ENCODE data around the gene CDH22. TPM values are rescaled to one million over a fixed set of nuclear protein-coding genes. Genes with fewer than 3 reads are reported as not detected.

Gene CDH22
- total RNA-seq, 4 donors from 2014 or later = 0.26 to 1.2 (median 0.35) TPM

GRCh38 chr20:46183768-46184167 lies 124.5 kb downstream of the CDH22 start:
- Histone ChIP-seq H3K27me3 (peaks cover 0 to 4% (median 0%) of the 10 kb centered on the region in 3 donors), H3K4me1 (no peaks in the 10 kb centered on the region), H3K36me3 (no peaks in the 10 kb centered on the region), H3K9me3 (no peaks in the 10 kb centered on the region), H3K27ac (no peak overlapping the region), H3K4me3 (no peak overlapping the region)
- in situ Hi-C loops (cut with MboI; ENCODE audit: low sequenced_read_pairs in 4 of 4) (no loop called here), intact Hi-C loops (cut with DNase I; ENCODE audit: low total_unique reads) (no loop called here)
- no peak for TF ChIP-seq POLR2A (IDR thresholded peaks at IDR 0.05)
- TF ChIP-seq, protein P1, sequence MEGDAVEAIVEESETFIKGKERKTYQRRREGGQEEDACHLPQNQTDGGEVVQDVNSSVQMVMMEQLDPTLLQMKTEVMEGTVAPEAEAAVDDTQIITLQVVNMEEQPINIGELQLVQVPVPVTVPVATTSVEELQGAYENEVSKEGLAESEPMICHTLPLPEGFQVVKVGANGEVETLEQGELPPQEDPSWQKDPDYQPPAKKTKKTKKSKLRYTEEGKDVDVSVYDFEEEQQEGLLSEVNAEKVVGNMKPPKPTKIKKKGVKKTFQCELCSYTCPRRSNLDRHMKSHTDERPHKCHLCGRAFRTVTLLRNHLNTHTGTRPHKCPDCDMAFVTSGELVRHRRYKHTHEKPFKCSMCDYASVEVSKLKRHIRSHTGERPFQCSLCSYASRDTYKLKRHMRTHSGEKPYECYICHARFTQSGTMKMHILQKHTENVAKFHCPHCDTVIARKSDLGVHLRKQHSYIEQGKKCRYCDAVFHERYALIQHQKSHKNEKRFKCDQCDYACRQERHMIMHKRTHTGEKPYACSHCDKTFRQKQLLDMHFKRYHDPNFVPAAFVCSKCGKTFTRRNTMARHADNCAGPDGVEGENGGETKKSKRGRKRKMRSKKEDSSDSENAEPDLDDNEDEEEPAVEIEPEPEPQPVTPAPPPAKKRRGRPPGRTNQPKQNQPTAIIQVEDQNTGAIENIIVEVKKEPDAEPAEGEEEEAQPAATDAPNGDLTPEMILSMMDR (IDR thresholded peaks at IDR 0.05 in 4 of 5, conservative IDR thresholded peaks at IDR 0.05 in 1 of 5) = no peak
- DNase-seq (no peak), ATAC-seq (no peak)

DNA sequence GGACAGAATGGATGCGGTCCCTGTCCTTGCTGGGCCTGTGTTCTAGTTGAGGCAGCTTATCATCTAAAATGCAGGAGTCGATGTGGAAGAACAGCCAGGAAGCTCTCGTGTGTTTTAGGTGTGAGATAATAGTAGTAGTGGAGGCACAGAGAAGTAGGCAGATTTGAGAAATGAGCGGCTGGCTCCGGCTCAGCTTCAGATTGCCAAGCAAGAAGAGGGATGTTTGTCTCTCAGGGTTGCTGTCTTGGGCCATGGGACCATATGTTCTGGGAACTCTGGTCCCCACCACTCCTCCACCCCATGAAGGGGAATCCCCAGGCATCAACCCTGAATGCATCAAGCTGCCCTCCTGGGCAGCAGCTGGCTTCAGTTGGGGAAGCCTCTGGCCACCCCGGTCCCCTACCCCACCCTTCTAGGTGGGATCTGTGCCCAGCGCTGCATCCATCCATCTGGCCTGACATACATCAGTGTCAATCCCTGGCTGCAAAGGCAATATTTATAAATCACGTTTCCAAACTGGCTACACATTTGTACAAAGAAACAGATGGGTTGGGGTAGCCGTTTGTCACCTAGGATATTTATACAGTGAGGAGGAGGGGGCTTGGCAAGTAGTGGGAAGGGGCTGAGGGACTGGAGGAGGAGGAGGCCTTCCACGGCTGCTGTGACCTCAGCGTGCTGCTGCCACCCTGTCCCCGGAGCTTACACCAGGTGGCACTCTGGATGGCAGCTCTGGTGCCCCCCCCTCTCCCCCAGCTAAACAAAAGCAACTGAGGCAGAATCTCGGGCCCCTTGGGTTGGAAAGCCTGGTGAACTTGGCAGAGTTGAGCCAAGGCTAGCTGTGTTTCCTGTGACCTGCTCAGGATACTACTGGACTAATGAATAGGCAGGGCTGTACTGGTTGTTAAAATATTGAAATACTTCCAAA lies 125.8 kb downstream of the CDH22 start:
- DNase-seq (no peak), ATAC-seq (no peak)
- no peaks in the 10 kb centered on the region for H3K4me1 ChIP-seq
- no peak overlapping the region for H3K4me3 ChIP-seq
- H3K9me3 ChIP-seq = no peaks in the 10 kb centered on the region
- TF ChIP-seq, protein P1 (IDR thresholded peaks at IDR 0.05 in 4 of 5, conservative IDR thresholded peaks at IDR 0.05 in 1 of 5) = no peak
- no peak for TF ChIP-seq POLR2A (IDR thresholded peaks at IDR 0.05)
- H3K27ac ChIP-seq = no peak overlapping the region
- H3K36me3 ChIP-seq = no peaks in the 10 kb centered on the region
- peaks cover 0 to 4% (median 0%) of the 10 kb centered on the region in 3 donors for H3K27me3 ChIP-seq
- intact Hi-C loops (cut with DNase I; ENCODE audit: low total_unique reads) = no loop called here
- in situ Hi-C loops (cut with MboI; ENCODE audit: low sequenced_read_pairs in 4 of 4) = no loop called here

- Histone ChIP-seq H3K4me1 (no peaks in the 10 kb centered on the region), H3K36me3 (no peaks in the 10 kb centered on the region), H3K4me3 (no peak overlapping the region), H3K27ac (no peak overlapping the region), H3K27me3 (peaks cover 6 to 9% (median 8%) of the 10 kb centered on the region in 3 donors), H3K9me3 (no peaks in the 10 kb centered on the region)
- intact Hi-C loops (cut with DNase I; ENCODE audit: low total_unique reads) = no loop called here
- DNase-seq (no peak), ATAC-seq (no peak)
- TF ChIP-seq, protein P1 (IDR thresholded peaks at IDR 0.05 in 4 of 5, conservative IDR thresholded peaks at IDR 0.05 in 1 of 5) = no peak
- no peak for TF ChIP-seq POLR2A (IDR thresholded peaks at IDR 0.05)
- in situ Hi-C loops (cut with MboI; ENCODE audit: low sequenced_read_pairs in 4 of 4) = no loop called here
Measured at GRCh38 chr20:46179862-46180261, 128.4 kb downstream of the CDH22 start.

GRCh38 chr20:46178891-46179290 lies 129.4 kb downstream of the CDH22 start:
- no peak overlapping the region for H3K4me3 ChIP-seq
- peaks cover 13 to 17% (median 14%) of the 10 kb centered on the region in 3 donors for H3K27me3 ChIP-seq
- intact Hi-C loops (cut with DNase I; ENCODE audit: low total_unique reads) = no loop called here
- H3K9me3 ChIP-seq = no peaks in the 10 kb centered on the region
- TF ChIP-seq POLR2A (IDR thresholded peaks at IDR 0.05) = no peak
- TF ChIP-seq, protein P1 (IDR thresholded peaks at IDR 0.05 in 4 of 5, conservative IDR thresholded peaks at IDR 0.05 in 1 of 5) = no peak
- ATAC-seq (no peak), DNase-seq (no peak)
- H3K36me3 ChIP-seq = no peaks in the 10 kb centered on the region
- H3K4me1 ChIP-seq = no peaks in the 10 kb centered on the region
- H3K27ac ChIP-seq = no peak overlapping the region
- in situ Hi-C loops (cut with MboI; ENCODE audit: low sequenced_read_pairs in 4 of 4) = no loop called here
